Measurements from ENCODE around the gene DLD. TPM values are rescaled to one million over a fixed set of nuclear protein-coding genes. Genes with fewer than 3 reads are reported as not detected.

Gene DLD
- total RNA-seq, 1 experiment from 2014 or later: 58.0 TPM

DNA sequence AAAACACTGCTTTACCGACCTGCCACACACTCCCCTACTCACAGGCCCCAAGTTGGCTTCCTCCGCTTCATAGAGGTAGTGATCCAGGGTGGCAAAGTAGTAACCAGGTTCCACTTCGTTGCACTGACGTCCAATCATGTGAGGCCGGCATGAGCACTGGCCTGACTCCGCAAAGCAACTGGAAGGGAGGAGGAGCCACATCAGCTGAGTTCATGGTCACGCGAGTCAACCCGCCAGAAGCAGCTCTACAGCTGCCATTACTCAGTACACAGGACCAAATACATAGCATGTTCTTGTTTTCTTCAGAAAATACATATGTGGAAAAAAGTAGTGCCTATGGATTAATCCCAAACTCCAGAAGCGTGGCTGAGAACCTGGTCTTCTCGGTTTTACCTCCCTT is 73.5 kb downstream of the DLD start:
- H3K27ac Mint-ChIP-seq (ENCODE audit: unreplicated experiment): no peak overlapping the region
- no peak for DNase-seq
- no peak for TF ChIP-seq CTCF (IDR thresholded peaks at IDR 0.05; ENCODE audit: unreplicated experiment)
- no peak overlapping the region for H3K4me3 Mint-ChIP-seq (ENCODE audit: low read depth, unreplicated experiment)
- CTCF ChIA-PET: no interaction called here
- H3K4me1 Mint-ChIP-seq (ENCODE audit: low read depth, unreplicated experiment): no peaks in the 10 kb centered on the region
- intact Hi-C loops (cut with micrococcal nuclease; ENCODE audit: unreplicated experiment): no loop called here
- H3K9me3 Mint-ChIP-seq (ENCODE audit: low read depth, unreplicated experiment): no peaks in the 10 kb centered on the region
- BruUV-seq (replicated peaks): no TSS peak
- H3K27me3 Mint-ChIP-seq (ENCODE audit: unreplicated experiment): no peaks in the 10 kb centered on the region
- peaks cover 40% of the 10 kb centered on the region for H3K36me3 Mint-ChIP-seq (ENCODE audit: insufficient read depth, unreplicated experiment)

- no peak for TF ChIP-seq CTCF (IDR thresholded peaks at IDR 0.05; ENCODE audit: unreplicated experiment)
- Mint-ChIP-seq H3K27me3 (ENCODE audit: unreplicated experiment) (no peaks in the 10 kb centered on the region), H3K4me3 (ENCODE audit: low read depth, unreplicated experiment) (no peak overlapping the region), H3K27ac (ENCODE audit: unreplicated experiment) (no peak overlapping the region), H3K36me3 (ENCODE audit: insufficient read depth, unreplicated experiment) (peaks cover 43% of the 10 kb centered on the region), H3K4me1 (ENCODE audit: low read depth, unreplicated experiment) (no peaks in the 10 kb centered on the region), H3K9me3 (ENCODE audit: low read depth, unreplicated experiment) (no peaks in the 10 kb centered on the region)
- BruUV-seq (replicated peaks): no TSS peak
- no peak for DNase-seq
- intact Hi-C loops (cut with micrococcal nuclease; ENCODE audit: unreplicated experiment): no loop called here
- CTCF ChIA-PET: no interaction called here
Measured at GRCh38 chr7:107966711-107967110, 75.7 kb downstream of the DLD start.

DNA sequence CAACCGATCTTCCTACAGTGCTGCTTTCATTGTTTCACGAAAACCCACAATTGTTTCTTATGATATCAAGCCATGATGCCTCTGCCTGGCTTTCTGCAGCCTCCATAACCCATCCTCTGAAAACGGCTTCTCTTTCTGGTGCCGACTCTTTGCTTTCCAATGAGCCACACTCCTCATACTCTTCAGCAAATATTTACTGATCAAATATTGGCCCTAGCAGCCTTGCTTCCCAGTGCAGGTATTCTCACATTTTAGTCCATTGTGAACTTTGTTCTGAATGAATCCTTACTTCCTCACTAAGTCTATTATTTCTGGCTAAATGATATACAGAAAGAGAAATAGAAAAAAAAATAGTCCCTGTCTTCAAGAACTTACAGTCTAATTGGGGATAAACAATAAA is 76.4 kb downstream of the DLD start:
- no peak overlapping the region for H3K27ac Mint-ChIP-seq (ENCODE audit: unreplicated experiment)
- no peak for TF ChIP-seq CTCF (IDR thresholded peaks at IDR 0.05; ENCODE audit: unreplicated experiment)
- no peaks in the 10 kb centered on the region for H3K9me3 Mint-ChIP-seq (ENCODE audit: low read depth, unreplicated experiment)
- BruUV-seq (replicated peaks): no TSS peak
- no peak for DNase-seq
- H3K4me1 Mint-ChIP-seq (ENCODE audit: low read depth, unreplicated experiment): no peaks in the 10 kb centered on the region
- H3K27me3 Mint-ChIP-seq (ENCODE audit: unreplicated experiment): no peaks in the 10 kb centered on the region
- intact Hi-C loops (cut with micrococcal nuclease; ENCODE audit: unreplicated experiment): no loop called here
- CTCF ChIA-PET: no interaction called here
- H3K4me3 Mint-ChIP-seq (ENCODE audit: low read depth, unreplicated experiment): no peak overlapping the region
- H3K36me3 Mint-ChIP-seq (ENCODE audit: insufficient read depth, unreplicated experiment): peaks cover 38% of the 10 kb centered on the region

DNA sequence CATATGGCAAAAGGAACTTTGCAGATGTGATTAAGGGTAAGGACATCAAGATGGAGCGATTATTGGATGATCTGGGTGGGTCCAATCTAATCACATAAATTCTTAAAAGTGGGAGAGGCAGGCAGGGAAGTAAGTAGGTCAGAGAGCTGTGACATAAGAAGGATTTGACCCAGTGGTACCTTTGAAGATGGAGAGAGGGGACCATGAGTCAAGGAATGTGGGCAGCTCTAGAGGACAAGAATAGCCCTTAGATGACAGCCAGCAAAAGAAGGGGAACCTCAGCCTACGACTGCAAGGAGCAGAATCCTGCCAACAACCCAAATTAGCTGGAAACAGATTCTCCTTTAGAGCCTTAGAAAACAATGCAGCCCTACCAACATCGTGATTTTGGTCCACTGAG is 77.5 kb downstream of the DLD start:
- no peak overlapping the region for H3K27ac Mint-ChIP-seq (ENCODE audit: unreplicated experiment)
- CTCF ChIA-PET: interaction anchor here (0.6 kb wide), 1 partner anchor 12 kb away, joined by 3 read pairs; no protein-coding TSS in a partner anchor
- no peak for TF ChIP-seq CTCF (IDR thresholded peaks at IDR 0.05; ENCODE audit: unreplicated experiment)
- peaks cover 34% of the 10 kb centered on the region for H3K36me3 Mint-ChIP-seq (ENCODE audit: insufficient read depth, unreplicated experiment)
- no peaks in the 10 kb centered on the region for H3K9me3 Mint-ChIP-seq (ENCODE audit: low read depth, unreplicated experiment)
- H3K4me1 Mint-ChIP-seq (ENCODE audit: low read depth, unreplicated experiment): no peaks in the 10 kb centered on the region
- intact Hi-C loops (cut with micrococcal nuclease; ENCODE audit: unreplicated experiment): no loop called here
- no peaks in the 10 kb centered on the region for H3K27me3 Mint-ChIP-seq (ENCODE audit: unreplicated experiment)
- no peak for DNase-seq
- BruUV-seq (replicated peaks): no TSS peak
- H3K4me3 Mint-ChIP-seq (ENCODE audit: low read depth, unreplicated experiment): no peak overlapping the region

- CTCF ChIA-PET: no interaction called here
- intact Hi-C loops (cut with micrococcal nuclease; ENCODE audit: unreplicated experiment): no loop called here
- Mint-ChIP-seq H3K4me1 (ENCODE audit: low read depth, unreplicated experiment) (no peaks in the 10 kb centered on the region), H3K27ac (ENCODE audit: unreplicated experiment) (no peak overlapping the region), H3K9me3 (ENCODE audit: low read depth, unreplicated experiment) (no peaks in the 10 kb centered on the region), H3K4me3 (ENCODE audit: low read depth, unreplicated experiment) (no peak overlapping the region), H3K27me3 (ENCODE audit: unreplicated experiment) (no peaks in the 10 kb centered on the region), H3K36me3 (ENCODE audit: insufficient read depth, unreplicated experiment) (peaks cover 26% of the 10 kb centered on the region)
- no peak for DNase-seq
- no TSS peak for BruUV-seq (replicated peaks)
- TF ChIP-seq CTCF (IDR thresholded peaks at IDR 0.05; ENCODE audit: unreplicated experiment): no peak
Measured at GRCh38 chr7:107969856-107970255, 78.9 kb downstream of the DLD start.
